ENCODE data around the gene PNMT. TPM values are rescaled to one million over a fixed set of nuclear protein-coding genes. Genes with fewer than 3 reads are reported as not detected.

PNMT gene
- total RNA-seq, 1 experiment from 2014 or later = 1.4 TPM

- intact Hi-C loops (cut with micrococcal nuclease) = no loop called here
- TF ChIP-seq EZH2phosphoT487 (IDR thresholded peaks at IDR 0.05; ENCODE audit: borderline replicate concordance, low read length) = no peak
- TF ChIP-seq CTCF (conservative IDR thresholded peaks at IDR 0.05; ENCODE audit: low read depth, low read length) = no peak
- TF ChIP-seq EZH2 (IDR thresholded peaks at IDR 0.05; ENCODE audit: low read length, unreplicated experiment) = no peak
- H3K36me3 ChIP-seq (ENCODE audit: low read depth, low read length) = no peaks in the 10 kb centered on the region
Measured at GRCh38 chr17:39714234-39714633, 46.0 kb downstream of the PNMT start.

GRCh38 chr17:39715375-39716072 is 47.3 kb downstream of the PNMT start:
- no peaks in the 10 kb centered on the region for H3K27me3 ChIP-seq (ENCODE audit: low read length)
- H3K27ac ChIP-seq (ENCODE audit: low read length) = no peak overlapping the region
- DNase-seq (no peak), ATAC-seq (no peak)
- BruUV-seq (replicated peaks) = no TSS peak
- intact Hi-C loops (cut with micrococcal nuclease) = no loop called here
- H3K79me2 ChIP-seq (ENCODE audit: low read length) = no peaks in the 10 kb centered on the region
- no peaks in the 10 kb centered on the region for H3K9me2 ChIP-seq (replicated peaks; ENCODE audit: low read length)
- H3K4me2 ChIP-seq (ENCODE audit: low read length) = no peak overlapping the region
- no peak overlapping the region for H3K4me3 ChIP-seq (ENCODE audit: low read length)
- H3K9me3 ChIP-seq (ENCODE audit: low read length) = no peaks in the 10 kb centered on the region
- H3K36me3 ChIP-seq (ENCODE audit: low read depth, low read length) = no peaks in the 10 kb centered on the region
- no peak overlapping the region for H2AFZ ChIP-seq (ENCODE audit: low read length)
- CTCF ChIA-PET = no interaction called here
- H3K9ac ChIP-seq (ENCODE audit: low read length) = no peak overlapping the region
- H4K20me1 ChIP-seq (ENCODE audit: low read length) = no peaks in the 10 kb centered on the region
- H3K4me1 ChIP-seq (ENCODE audit: insufficient read depth, low read length) = no peaks in the 10 kb centered on the region
- no peaks in the 10 kb centered on the region for H3F3A ChIP-seq (ENCODE audit: low read length, unreplicated experiment)
- POLR2A ChIA-PET (ENCODE audit: unreplicated experiment) = no interaction called here
- TF ChIP-seq EZH2phosphoT487 (IDR thresholded peaks at IDR 0.05; ENCODE audit: borderline replicate concordance, low read length) (no peak), EZH2 (IDR thresholded peaks at IDR 0.05; ENCODE audit: low read length, unreplicated experiment) (no peak), CTCF (conservative IDR thresholded peaks at IDR 0.05; ENCODE audit: low read depth, low read length) (no peak)

More at GRCh38 chr17:39714234-39714633, 46.0 kb downstream of the PNMT start:
- Histone ChIP-seq H3K79me2 (ENCODE audit: low read length) (no peaks in the 10 kb centered on the region), H3F3A (ENCODE audit: low read length, unreplicated experiment) (no peaks in the 10 kb centered on the region), H3K9me2 (replicated peaks; ENCODE audit: low read length) (no peaks in the 10 kb centered on the region), H3K9ac (ENCODE audit: low read length) (no peak overlapping the region), H3K4me3 (ENCODE audit: low read length) (no peak overlapping the region), H3K4me1 (ENCODE audit: insufficient read depth, low read length) (no peaks in the 10 kb centered on the region), H3K4me2 (ENCODE audit: low read length) (no peak overlapping the region), H3K9me3 (ENCODE audit: low read length) (no peaks in the 10 kb centered on the region), H3K27me3 (ENCODE audit: low read length) (no peaks in the 10 kb centered on the region), H4K20me1 (ENCODE audit: low read length) (no peaks in the 10 kb centered on the region), H3K27ac (ENCODE audit: low read length) (no peak overlapping the region), H2AFZ (ENCODE audit: low read length) (no peak overlapping the region)
- no peak for DNase-seq
- CTCF ChIA-PET = no interaction called here
- no peak for ATAC-seq
- no TSS peak for BruUV-seq (replicated peaks)
- POLR2A ChIA-PET (ENCODE audit: unreplicated experiment) = no interaction called here

GRCh38 chr17:39716073-39716818 is 48.0 kb downstream of the PNMT start:
- no peak overlapping the region for H2AFZ ChIP-seq (ENCODE audit: low read length)
- no TSS peak for BruUV-seq (replicated peaks)

More at GRCh38 chr17:39716073-39716818, 48.0 kb downstream of the PNMT start:
- POLR2A ChIA-PET (ENCODE audit: unreplicated experiment) = no interaction called here
- Histone ChIP-seq H3K27ac (ENCODE audit: low read length) (no peak overlapping the region), H3K9ac (ENCODE audit: low read length) (no peak overlapping the region), H3K79me2 (ENCODE audit: low read length) (no peaks in the 10 kb centered on the region), H3K36me3 (ENCODE audit: low read depth, low read length) (no peaks in the 10 kb centered on the region), H4K20me1 (ENCODE audit: low read length) (no peaks in the 10 kb centered on the region), H3K4me2 (ENCODE audit: low read length) (no peak overlapping the region), H3K9me3 (ENCODE audit: low read length) (no peaks in the 10 kb centered on the region), H3K27me3 (ENCODE audit: low read length) (no peaks in the 10 kb centered on the region), H3F3A (ENCODE audit: low read length, unreplicated experiment) (no peaks in the 10 kb centered on the region), H3K4me1 (ENCODE audit: insufficient read depth, low read length) (no peaks in the 10 kb centered on the region), H3K9me2 (replicated peaks; ENCODE audit: low read length) (no peaks in the 10 kb centered on the region), H3K4me3 (ENCODE audit: low read length) (no peak overlapping the region)
- ATAC-seq (no peak), DNase-seq (no peak)
- intact Hi-C loops (cut with micrococcal nuclease) = no loop called here
- no peak for TF ChIP-seq CTCF (conservative IDR thresholded peaks at IDR 0.05; ENCODE audit: low read depth, low read length)
- TF ChIP-seq EZH2 (IDR thresholded peaks at IDR 0.05; ENCODE audit: low read length, unreplicated experiment) = no peak
- TF ChIP-seq EZH2phosphoT487 (IDR thresholded peaks at IDR 0.05; ENCODE audit: borderline replicate concordance, low read length) = no peak
- CTCF ChIA-PET = no interaction called here
